ENCODE measurements around the gene DOCK2.

GRCh38 chr5:169840405-169840804, 203.3 kb downstream of the DOCK2 start:
- TF ChIP-seq CTCF (IDR thresholded peaks at IDR 0.05) (no peak), MAX (IDR thresholded peaks at IDR 0.05; ENCODE audit: low read depth) (no peak), YY1 (IDR thresholded peaks at IDR 0.05; ENCODE audit: low read depth) (no peak), RFX5 (IDR thresholded peaks at IDR 0.05; ENCODE audit: low read length) (no peak), SIN3A (IDR thresholded peaks at IDR 0.05; ENCODE audit: borderline replicate concordance, low read depth, low read length) (no peak), POLR2AphosphoS5 (IDR thresholded peaks at IDR 0.05; ENCODE audit: low read depth, low read length) (no peak), EZH2phosphoT487 (IDR thresholded peaks at IDR 0.05; ENCODE audit: borderline replicate concordance, low read depth) (no peak), TCF12 (IDR thresholded peaks at IDR 0.05) (no peak), USF2 (IDR thresholded peaks at IDR 0.05; ENCODE audit: borderline replicate concordance, low read depth, low read length) (no peak), PBX3 (IDR thresholded peaks at IDR 0.05) (no peak), MEF2A (IDR thresholded peaks at IDR 0.05; ENCODE audit: borderline replicate concordance, low read depth) (no peak), RAD21 (IDR thresholded peaks at IDR 0.05; ENCODE audit: low read length) (no peak), USF1 (IDR thresholded peaks at IDR 0.05; ENCODE audit: borderline replicate concordance, low read depth) (no peak), TAF1 (IDR thresholded peaks at IDR 0.05; ENCODE audit: borderline replicate concordance, low read depth, low read length) (no peak)

All from SK-N-SH (cell line).